ENCODE results near the gene GRIA2.
"Not testable (repeated sequence)": the region's sequence is repeated elsewhere in the genome, so short reads cannot be mapped to it uniquely, and the experiment has no call there.

Gene GRIA2

GRCh38 chr4:157226601-157227000, 6.1 kb downstream of the GRIA2 start:
- Histone ChIP-seq H3K9me3 (no peaks in the 10 kb centered on the region), H3K4me3 (ENCODE audit: low read depth in 1 of 2, low read length in 1 of 2) (no peak overlapping the region), H3K27me3 (peaks cover 35% of the 10 kb centered on the region), H3K36me3 (no peaks in the 10 kb centered on the region), H3K27ac (no peak overlapping the region), H3K4me1 (ENCODE audit: control insufficient read depth in 1 of 2, insufficient read depth in 1 of 2, low read depth in 1 of 2, low read length in 1 of 2) (no peaks in the 10 kb centered on the region)
- no peak for TF ChIP-seq CTCF (IDR thresholded peaks at IDR 0.05)

GRCh38 chr4:157231525-157231924, 11.0 kb downstream of the GRIA2 start:
- Histone ChIP-seq H3K4me1 (ENCODE audit: control insufficient read depth in 1 of 2, insufficient read depth in 1 of 2, low read depth in 1 of 2, low read length in 1 of 2) (no peaks in the 10 kb centered on the region), H3K27ac (no peak overlapping the region), H3K36me3 (no peaks in the 10 kb centered on the region), H3K27me3 (no peaks in the 10 kb centered on the region), H3K9me3 (no peaks in the 10 kb centered on the region), H3K4me3 (ENCODE audit: low read depth in 1 of 2, low read length in 1 of 2) (no peak overlapping the region)
- no peak for TF ChIP-seq CTCF (IDR thresholded peaks at IDR 0.05)

GRCh38 chr4:157242871-157243270, 22.3 kb downstream of the GRIA2 start:
- H3K4me1 ChIP-seq (ENCODE audit: control insufficient read depth in 1 of 2, insufficient read depth in 1 of 2, low read depth in 1 of 2, low read length in 1 of 2): no peaks in the 10 kb centered on the region
- no peaks in the 10 kb centered on the region for H3K36me3 ChIP-seq
- no peak overlapping the region for H3K27ac ChIP-seq
- no peak overlapping the region for H3K4me3 ChIP-seq (ENCODE audit: low read depth in 1 of 2, low read length in 1 of 2)
- no peaks in the 10 kb centered on the region for H3K27me3 ChIP-seq
- TF ChIP-seq CTCF (IDR thresholded peaks at IDR 0.05): no peak
- H3K9me3 ChIP-seq: no peaks in the 10 kb centered on the region

GRCh38 chr4:157244348-157244747, 23.8 kb downstream of the GRIA2 start:
- H3K9me3 ChIP-seq: no peaks in the 10 kb centered on the region
- H3K4me1 ChIP-seq (ENCODE audit: control insufficient read depth in 1 of 2, insufficient read depth in 1 of 2, low read depth in 1 of 2, low read length in 1 of 2): no peaks in the 10 kb centered on the region
- no peak overlapping the region for H3K27ac ChIP-seq
- no peaks in the 10 kb centered on the region for H3K36me3 ChIP-seq
- H3K4me3 ChIP-seq (ENCODE audit: low read depth in 1 of 2, low read length in 1 of 2): no peak overlapping the region
- no peaks in the 10 kb centered on the region for H3K27me3 ChIP-seq
- no peak for TF ChIP-seq CTCF (IDR thresholded peaks at IDR 0.05)

GRCh38 chr4:157245351-157245750, 24.8 kb downstream of the GRIA2 start:
- Histone ChIP-seq H3K4me3 (ENCODE audit: low read depth in 1 of 2, low read length in 1 of 2) (no peak overlapping the region), H3K36me3 (no peaks in the 10 kb centered on the region), H3K9me3 (no peaks in the 10 kb centered on the region), H3K4me1 (ENCODE audit: control insufficient read depth in 1 of 2, insufficient read depth in 1 of 2, low read depth in 1 of 2, low read length in 1 of 2) (no peaks in the 10 kb centered on the region), H3K27ac (no peak overlapping the region), H3K27me3 (no peaks in the 10 kb centered on the region)
- no peak for TF ChIP-seq CTCF (IDR thresholded peaks at IDR 0.05)

- no peak overlapping the region for H3K27ac ChIP-seq
- no peaks in the 10 kb centered on the region for H3K27me3 ChIP-seq
- no peaks in the 10 kb centered on the region for H3K36me3 ChIP-seq
- no peak overlapping the region for H3K4me3 ChIP-seq (ENCODE audit: low read depth in 1 of 2, low read length in 1 of 2)
- no peak for TF ChIP-seq CTCF (IDR thresholded peaks at IDR 0.05)
- no peaks in the 10 kb centered on the region for H3K4me1 ChIP-seq (ENCODE audit: control insufficient read depth in 1 of 2, insufficient read depth in 1 of 2, low read depth in 1 of 2, low read length in 1 of 2)
- H3K9me3 ChIP-seq: no peaks in the 10 kb centered on the region
Observed at GRCh38 chr4:157246964-157247363, 26.4 kb downstream of the GRIA2 start.

- not testable (repeated sequence) for H3K9me3 ChIP-seq; H3K27ac ChIP-seq; H3K27me3 ChIP-seq; H3K36me3 ChIP-seq; H3K4me1 ChIP-seq (ENCODE audit: control insufficient read depth in 1 of 2, insufficient read depth in 1 of 2, low read depth in 1 of 2, low read length in 1 of 2); H3K4me3 ChIP-seq (ENCODE audit: low read depth in 1 of 2, low read length in 1 of 2)
Observed at GRCh38 chr4:157258165-157258564, 37.6 kb downstream of the GRIA2 start.

Measured in neutrophil (primary cell).